HG03354 (cell line): ENCODE measurements around the gene BRSK1.
"Not testable (repeated sequence)": the region's sequence is repeated elsewhere in the genome, so short reads cannot be mapped to it uniquely, and the experiment has no call there.

Source experiments
- ATAC-seq: cut with Tn5 transposase; IDR thresholded peaks from one replicate; pipeline ENCODE4 v1.9.1; 2021; ENCODE audit warnings: mild to moderate bottlenecking; ENCODE audit not compliant: unreplicated experiment, poor library complexity, severe bottlenecking

BRSK1 gene

GRCh38 chr19:55320844-55321419 is 37.1 kb downstream of the BRSK1 start:
- no peak for ATAC-seq

GRCh38 chr19:55321466-55322137 is 37.8 kb downstream of the BRSK1 start:
- ATAC-seq, result no peak

- ATAC-seq, result no peak
These were observed 38.5 kb downstream of the BRSK1 start for GRCh38 chr19:55322204-55322885.

GRCh38 chr19:55324662-55325061 is 40.9 kb downstream of the BRSK1 start:
- no peak for ATAC-seq

- ATAC-seq, result no peak
These were observed 41.4 kb downstream of the BRSK1 start, which contains the start of gene TMEM150B for GRCh38 chr19:55325172-55325571. TMEM150B (minus strand) TSS chr19:55325341; CDS start chr19:55321036, 4,305 bp downstream.

- not testable (repeated sequence) for ATAC-seq
These were observed 45.0 kb downstream of the BRSK1 start for GRCh38 chr19:55328774-55329318.

GRCh38 chr19:55329791-55330190 is 46.0 kb downstream of the BRSK1 start:
- ATAC-seq, result not testable (repeated sequence)

GRCh38 chr19:55333870-55334269 is 50.1 kb downstream of the BRSK1 start:
- no peak for ATAC-seq

GRCh38 chr19:55336101-55336500 is 52.3 kb downstream of the BRSK1 start:
- ATAC-seq, result no peak

- ATAC-seq, result peak; percentile 84
These were observed 55.5 kb downstream of the BRSK1 start, which contains the start of gene KMT5C for GRCh38 chr19:55339105-55339888. KMT5C (plus strand) TSS chr19:55339876; CDS start chr19:55341937, 2,061 bp downstream.

- ATAC-seq, result no peak
These were observed 56.3 kb downstream of the BRSK1 start for GRCh38 chr19:55339889-55340783.

- ATAC-seq, result no peak
These were observed 57.0 kb downstream of the BRSK1 start for GRCh38 chr19:55340784-55341147.

- ATAC-seq, result no peak
These were observed 57.4 kb downstream of the BRSK1 start for GRCh38 chr19:55341171-55341588.

- ATAC-seq, result no peak
These were observed 58.1 kb downstream of the BRSK1 start for GRCh38 chr19:55341595-55342531.

- ATAC-seq, result no peak
These were observed 60.6 kb downstream of the BRSK1 start for GRCh38 chr19:55344444-55344843.

- no peak for ATAC-seq
These were observed 61.5 kb downstream of the BRSK1 start for GRCh38 chr19:55345101-55345817.
